WTC11 (cell line): ENCODE data around the gene TMPRSS13. TPM values are rescaled to one million over a fixed set of nuclear protein-coding genes. Genes with fewer than 3 reads are reported as not detected.

Source experiments
- ATAC-seq: fragments of 200-7000 bp; cut with Tn5 transposase; 2 replicates; pipeline ENCODE4 v1.10.0; 2021; ENCODE audit warnings: mild to moderate bottlenecking, moderate library complexity
- CTCF ChIA-PET: fragments of 300-600 bp; sonication (Branson Sonifier 250); formaldehyde crosslinking; loops from one replicate; lab custom pipeline; 2021; ENCODE audit warnings: antibody characterized with exemption; lab: Charles Lee
- POLR2A ChIA-PET: fragments of 350-600 bp; sonication (Branson Sonifier 250); formaldehyde crosslinking; loops from one replicate; lab custom pipeline; 2021; ENCODE audit warnings: antibody characterized with exemption; lab: Charles Lee
- DNase-seq: peaks from one replicate; pipeline ENCODE4 v3.0.0; 2021; ENCODE audit warnings: low spot score
- H3K27ac Mint-ChIP-seq: 2 replicates; pipeline ENCODE4 v1.8.0; 2021; ENCODE audit warnings: mixed read lengths
- H3K27me3 Mint-ChIP-seq: 2 replicates; pipeline ENCODE4 v1.8.0; 2021; ENCODE audit warnings: low read depth, mild to moderate bottlenecking, moderate library complexity, mixed read lengths
- H3K36me3 Mint-ChIP-seq: 2 replicates; pipeline ENCODE4 v1.8.0; 2021; ENCODE audit warnings: mixed read lengths
- H3K4me1 Mint-ChIP-seq: 2 replicates; pipeline ENCODE4 v1.8.0; 2022; ENCODE audit warnings: mixed read lengths
- H3K4me3 Mint-ChIP-seq: 2 replicates; pipeline ENCODE4 v1.8.0; 2021; ENCODE audit warnings: mild to moderate bottlenecking, moderate library complexity, mixed read lengths
- H3K9me3 Mint-ChIP-seq: 2 replicates; pipeline ENCODE4 v1.8.0; 2021; ENCODE audit warnings: mixed read lengths
- CREM ChIP-seq: sonication (generic); formaldehyde crosslinking; IDR thresholded peaks from 2 replicates; pipeline ENCODE4 v1.8.1; 2022; ENCODE audit warnings: mild to moderate bottlenecking, missing genetic modification reagents, moderate library complexity
- EMX1 ChIP-seq: fragments of 250-450 bp; sonication (Bioruptor Pico); IDR thresholded peaks from 2 replicates; pipeline ENCODE4 v1.8.0; 2021; ENCODE audit warnings: mild to moderate bottlenecking
- GABPB1 ChIP-seq: sonication (generic); formaldehyde crosslinking; IDR thresholded peaks from 2 replicates; pipeline ENCODE4 v1.8.1; 2023; ENCODE audit warnings: mild to moderate bottlenecking, missing genetic modification reagents
- GTF2I ChIP-seq: fragments of 250-450 bp; sonication (Bioruptor Pico); conservative IDR thresholded peaks from 2 replicates; pipeline ENCODE4 v1.4.0; 2021; ENCODE audit warnings: mild to moderate bottlenecking
- JAZF1 ChIP-seq: fragments of 250-450 bp; sonication (Bioruptor Pico); IDR thresholded peaks from 2 replicates; pipeline ENCODE4 v1.9.0; 2021; ENCODE audit warnings: moderate library complexity, mild to moderate bottlenecking, inconsistent platforms
- MXD4 ChIP-seq: fragments of 250-450 bp; sonication (Bioruptor Pico); IDR thresholded peaks from 2 replicates; pipeline ENCODE4 v1.8.0; 2021; ENCODE audit warnings: mild to moderate bottlenecking, moderate library complexity, borderline replicate concordance
- NFYB ChIP-seq: sonication (generic); formaldehyde crosslinking; conservative IDR thresholded peaks from 2 replicates; pipeline ENCODE4 v1.8.0; 2022; ENCODE audit warnings: low read depth, missing genetic modification reagents
- RELA ChIP-seq: sonication (generic); formaldehyde crosslinking; IDR thresholded peaks from 2 replicates; pipeline ENCODE4 v1.8.1; 2022; ENCODE audit warnings: missing genetic modification reagents, mild to moderate bottlenecking, borderline replicate concordance
- TEAD1 ChIP-seq: sonication (generic); formaldehyde crosslinking; IDR thresholded peaks from 2 replicates; pipeline ENCODE4 v1.8.0; 2022; ENCODE audit warnings: mild to moderate bottlenecking, missing genetic modification reagents
- TEAD4 ChIP-seq: sonication (generic); formaldehyde crosslinking; IDR thresholded peaks from 2 replicates; pipeline ENCODE4 v1.8.0; 2022; ENCODE audit warnings: mild to moderate bottlenecking, missing genetic modification reagents
- ZNF121 ChIP-seq: sonication (generic); formaldehyde crosslinking; IDR thresholded peaks from 2 replicates; pipeline ENCODE4 v1.8.0; 2023; ENCODE audit warnings: missing genetic modification reagents
- ZNF317 ChIP-seq: sonication (generic); formaldehyde crosslinking; IDR thresholded peaks from 2 replicates; pipeline ENCODE4 v1.8.1; 2023; ENCODE audit warnings: low read depth, mild to moderate bottlenecking, moderate library complexity, missing genetic modification reagents, borderline replicate concordance
- ZNF396 ChIP-seq: fragments of 250-450 bp; sonication (Bioruptor Pico); IDR thresholded peaks from 2 replicates; pipeline ENCODE4 v1.8.0; 2021; ENCODE audit warnings: mild to moderate bottlenecking, moderate library complexity, borderline replicate concordance
- ZNF671 ChIP-seq: fragments of 250-450 bp; sonication (Bioruptor Pico); IDR thresholded peaks from 2 replicates; pipeline ENCODE4 v1.8.0; 2021; ENCODE audit warnings: mild to moderate bottlenecking
- total RNA-seq: library from RNA; stranded (reverse); gene quantifications from 3 replicates; pipeline ENCODE4 v1.2.3, GENCODE V29; 2021
- TF ChIP-seq, protein P1 (sequence below): fragments of 250-450 bp; sonication (Bioruptor Pico); IDR thresholded peaks from 2 replicates; pipeline ENCODE4 v2.1.2; 2022; ENCODE audit warnings: mild to moderate bottlenecking, moderate library complexity
- TF ChIP-seq, protein P2 (sequence below): sonication (generic); formaldehyde crosslinking; conservative IDR thresholded peaks from 2 replicates; pipeline ENCODE4 v1.8.1; 2022; ENCODE audit warnings: mild to moderate bottlenecking, missing genetic modification reagents
- TF ChIP-seq, protein P3 (sequence below): sonication (generic); formaldehyde crosslinking; conservative IDR thresholded peaks from 2 replicates; pipeline ENCODE4 v1.8.1; 2023; ENCODE audit warnings: mild to moderate bottlenecking, low read depth, missing genetic modification reagents, moderate library complexity
- TF ChIP-seq, protein P4 (sequence below): sonication (generic); formaldehyde crosslinking; IDR thresholded peaks from 2 replicates; pipeline ENCODE4 v1.8.0; 2022; ENCODE audit warnings: missing genetic modification reagents
- TF ChIP-seq, protein P5 (sequence below): sonication (generic); formaldehyde crosslinking; IDR thresholded peaks from 2 replicates; pipeline ENCODE4 v1.8.0; 2022; ENCODE audit warnings: mild to moderate bottlenecking, missing genetic modification reagents
- TF ChIP-seq, protein P6 (sequence below): sonication (generic); formaldehyde crosslinking; IDR thresholded peaks from 2 replicates; pipeline ENCODE4 v1.8.1; 2022; ENCODE audit warnings: mild to moderate bottlenecking, moderate library complexity, missing genetic modification reagents
- TF ChIP-seq, protein P7 (sequence below): sonication (generic); formaldehyde crosslinking; IDR thresholded peaks from 2 replicates; pipeline ENCODE4 v1.8.0; 2022; ENCODE audit warnings: mild to moderate bottlenecking, missing genetic modification reagents

Gene TMPRSS13
- total RNA-seq, 1 experiment from 2014 or later, result 0.63 TPM

DNA sequence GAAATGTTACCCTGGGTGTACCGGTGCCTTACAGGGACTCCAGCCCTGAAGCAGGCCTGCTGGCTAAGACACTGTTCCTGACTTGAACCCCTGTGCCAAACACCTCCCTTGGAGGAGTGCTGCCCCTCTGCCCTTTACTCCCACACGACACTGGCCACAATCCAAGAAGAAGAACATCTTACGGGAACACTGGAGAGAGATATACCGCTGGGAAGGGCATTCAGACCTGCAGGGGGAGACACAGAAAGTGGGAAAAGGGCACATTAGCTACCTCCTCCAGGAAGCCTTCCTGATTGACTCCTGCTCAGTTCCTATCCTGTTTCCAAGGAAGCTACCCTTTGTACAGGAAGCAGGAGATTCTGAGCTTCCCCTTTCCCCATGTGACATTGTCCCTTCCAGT lies 18.7 kb downstream of the TMPRSS13 start (continued):
- TF ChIP-seq, protein P1, sequence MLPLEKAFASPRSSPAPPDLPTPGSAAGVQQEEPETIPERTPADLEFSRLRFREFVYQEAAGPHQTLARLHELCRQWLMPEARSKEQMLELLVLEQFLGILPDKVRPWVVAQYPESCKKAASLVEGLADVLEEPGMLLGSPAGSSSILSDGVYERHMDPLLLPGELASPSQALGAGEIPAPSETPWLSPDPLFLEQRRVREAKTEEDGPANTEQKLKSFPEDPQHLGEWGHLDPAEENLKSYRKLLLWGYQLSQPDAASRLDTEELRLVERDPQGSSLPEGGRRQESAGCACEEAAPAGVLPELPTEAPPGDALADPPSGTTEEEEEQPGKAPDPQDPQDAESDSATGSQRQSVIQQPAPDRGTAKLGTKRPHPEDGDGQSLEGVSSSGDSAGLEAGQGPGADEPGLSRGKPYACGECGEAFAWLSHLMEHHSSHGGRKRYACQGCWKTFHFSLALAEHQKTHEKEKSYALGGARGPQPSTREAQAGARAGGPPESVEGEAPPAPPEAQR, result no peak
- TF ChIP-seq, protein P2, sequence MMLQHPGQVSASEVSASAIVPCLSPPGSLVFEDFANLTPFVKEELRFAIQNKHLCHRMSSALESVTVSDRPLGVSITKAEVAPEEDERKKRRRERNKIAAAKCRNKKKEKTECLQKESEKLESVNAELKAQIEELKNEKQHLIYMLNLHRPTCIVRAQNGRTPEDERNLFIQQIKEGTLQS (CRISPR knock-in tag), result no peak
- no peak for TF ChIP-seq ZNF396
- TF ChIP-seq NFYB (CRISPR knock-in tag), result no peak
- no peak for TF ChIP-seq MXD4 (CRISPR knock-in tag)
- no peak for TF ChIP-seq ZNF671 (CRISPR knock-in tag)
- TF ChIP-seq TEAD1 (CRISPR knock-in tag), result no peak
- TF ChIP-seq TEAD4 (CRISPR knock-in tag), result no peak
- TF ChIP-seq, protein P3, sequence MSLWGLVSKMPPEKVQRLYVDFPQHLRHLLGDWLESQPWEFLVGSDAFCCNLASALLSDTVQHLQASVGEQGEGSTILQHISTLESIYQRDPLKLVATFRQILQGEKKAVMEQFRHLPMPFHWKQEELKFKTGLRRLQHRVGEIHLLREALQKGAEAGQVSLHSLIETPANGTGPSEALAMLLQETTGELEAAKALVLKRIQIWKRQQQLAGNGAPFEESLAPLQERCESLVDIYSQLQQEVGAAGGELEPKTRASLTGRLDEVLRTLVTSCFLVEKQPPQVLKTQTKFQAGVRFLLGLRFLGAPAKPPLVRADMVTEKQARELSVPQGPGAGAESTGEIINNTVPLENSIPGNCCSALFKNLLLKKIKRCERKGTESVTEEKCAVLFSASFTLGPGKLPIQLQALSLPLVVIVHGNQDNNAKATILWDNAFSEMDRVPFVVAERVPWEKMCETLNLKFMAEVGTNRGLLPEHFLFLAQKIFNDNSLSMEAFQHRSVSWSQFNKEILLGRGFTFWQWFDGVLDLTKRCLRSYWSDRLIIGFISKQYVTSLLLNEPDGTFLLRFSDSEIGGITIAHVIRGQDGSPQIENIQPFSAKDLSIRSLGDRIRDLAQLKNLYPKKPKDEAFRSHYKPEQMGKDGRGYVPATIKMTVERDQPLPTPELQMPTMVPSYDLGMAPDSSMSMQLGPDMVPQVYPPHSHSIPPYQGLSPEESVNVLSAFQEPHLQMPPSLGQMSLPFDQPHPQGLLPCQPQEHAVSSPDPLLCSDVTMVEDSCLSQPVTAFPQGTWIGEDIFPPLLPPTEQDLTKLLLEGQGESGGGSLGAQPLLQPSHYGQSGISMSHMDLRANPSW, result no peak
- TF ChIP-seq ZNF317 (CRISPR knock-in tag), result no peak

DNA sequence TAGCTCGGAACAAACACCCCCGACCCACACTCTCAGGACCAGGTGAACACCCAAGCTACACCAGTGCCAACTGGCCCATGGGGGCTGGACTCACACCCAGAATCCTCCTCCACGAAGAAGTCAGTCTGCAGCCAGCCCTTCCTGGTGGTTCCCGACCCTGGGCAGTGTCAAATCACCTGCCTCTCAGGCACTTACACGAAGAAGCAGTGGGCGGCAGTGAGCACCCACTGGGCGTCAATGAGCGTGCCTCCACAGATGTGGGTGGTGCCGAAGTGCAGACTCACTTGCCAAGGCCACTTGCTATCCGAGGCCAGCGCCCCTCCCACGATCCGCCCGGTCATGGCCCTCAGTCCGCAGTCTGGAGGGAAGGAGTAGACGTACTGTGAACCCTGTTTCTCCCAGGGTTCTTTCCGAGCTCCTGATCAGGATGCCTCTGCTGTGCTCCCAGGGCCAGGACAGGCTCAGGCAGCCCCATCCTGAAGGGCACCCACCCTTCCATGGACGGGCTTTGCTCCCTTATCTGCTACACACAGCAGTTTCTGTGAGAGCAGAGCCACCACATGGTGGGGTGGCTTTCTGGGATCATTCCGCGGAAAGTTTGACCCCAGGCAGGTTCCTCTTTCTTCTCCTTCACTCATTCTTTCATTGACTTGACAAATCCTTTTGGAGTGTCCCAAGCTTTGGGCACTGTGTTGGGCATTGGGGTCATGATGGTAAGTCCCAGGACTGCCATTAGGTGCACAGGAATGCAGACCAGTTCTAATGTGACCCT lies 19.4 kb downstream of the TMPRSS13 start:
- peaks cover 16% of the 10 kb centered on the region for H3K4me1 Mint-ChIP-seq
- H3K36me3 Mint-ChIP-seq, result no peaks in the 10 kb centered on the region
- no peaks in the 10 kb centered on the region; the same call in 1 of the 2 replicates for H3K27me3 Mint-ChIP-seq
- TF ChIP-seq, protein P4, sequence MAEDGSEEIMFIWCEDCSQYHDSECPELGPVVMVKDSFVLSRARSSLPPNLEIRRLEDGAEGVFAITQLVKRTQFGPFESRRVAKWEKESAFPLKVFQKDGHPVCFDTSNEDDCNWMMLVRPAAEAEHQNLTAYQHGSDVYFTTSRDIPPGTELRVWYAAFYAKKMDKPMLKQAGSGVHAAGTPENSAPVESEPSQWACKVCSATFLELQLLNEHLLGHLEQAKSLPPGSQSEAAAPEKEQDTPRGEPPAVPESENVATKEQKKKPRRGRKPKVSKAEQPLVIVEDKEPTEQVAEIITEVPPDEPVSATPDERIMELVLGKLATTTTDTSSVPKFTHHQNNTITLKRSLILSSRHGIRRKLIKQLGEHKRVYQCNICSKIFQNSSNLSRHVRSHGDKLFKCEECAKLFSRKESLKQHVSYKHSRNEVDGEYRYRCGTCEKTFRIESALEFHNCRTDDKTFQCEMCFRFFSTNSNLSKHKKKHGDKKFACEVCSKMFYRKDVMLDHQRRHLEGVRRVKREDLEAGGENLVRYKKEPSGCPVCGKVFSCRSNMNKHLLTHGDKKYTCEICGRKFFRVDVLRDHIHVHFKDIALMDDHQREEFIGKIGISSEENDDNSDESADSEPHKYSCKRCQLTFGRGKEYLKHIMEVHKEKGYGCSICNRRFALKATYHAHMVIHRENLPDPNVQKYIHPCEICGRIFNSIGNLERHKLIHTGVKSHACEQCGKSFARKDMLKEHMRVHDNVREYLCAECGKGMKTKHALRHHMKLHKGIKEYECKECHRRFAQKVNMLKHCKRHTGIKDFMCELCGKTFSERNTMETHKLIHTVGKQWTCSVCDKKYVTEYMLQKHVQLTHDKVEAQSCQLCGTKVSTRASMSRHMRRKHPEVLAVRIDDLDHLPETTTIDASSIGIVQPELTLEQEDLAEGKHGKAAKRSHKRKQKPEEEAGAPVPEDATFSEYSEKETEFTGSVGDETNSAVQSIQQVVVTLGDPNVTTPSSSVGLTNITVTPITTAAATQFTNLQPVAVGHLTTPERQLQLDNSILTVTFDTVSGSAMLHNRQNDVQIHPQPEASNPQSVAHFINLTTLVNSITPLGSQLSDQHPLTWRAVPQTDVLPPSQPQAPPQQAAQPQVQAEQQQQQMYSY (CRISPR knock-in tag), result no peak
- no peak for TF ChIP-seq ZNF121 (CRISPR knock-in tag)
- H3K4me3 Mint-ChIP-seq, result no peak overlapping the region
- ATAC-seq (no peak), DNase-seq (no peak)
- H3K9me3 Mint-ChIP-seq, result no peaks in the 10 kb centered on the region
- POLR2A ChIA-PET, result no interaction called here
- CTCF ChIA-PET, result interaction anchor here (0.6 to 5.7 kb wide), 14 partner anchors 9 to 509 kb away, joined by 3 to 83 read pairs (median 4); partner anchors contain the start of genes FXYD2 and FXYD6
- no peak overlapping the region for H3K27ac Mint-ChIP-seq

DNA sequence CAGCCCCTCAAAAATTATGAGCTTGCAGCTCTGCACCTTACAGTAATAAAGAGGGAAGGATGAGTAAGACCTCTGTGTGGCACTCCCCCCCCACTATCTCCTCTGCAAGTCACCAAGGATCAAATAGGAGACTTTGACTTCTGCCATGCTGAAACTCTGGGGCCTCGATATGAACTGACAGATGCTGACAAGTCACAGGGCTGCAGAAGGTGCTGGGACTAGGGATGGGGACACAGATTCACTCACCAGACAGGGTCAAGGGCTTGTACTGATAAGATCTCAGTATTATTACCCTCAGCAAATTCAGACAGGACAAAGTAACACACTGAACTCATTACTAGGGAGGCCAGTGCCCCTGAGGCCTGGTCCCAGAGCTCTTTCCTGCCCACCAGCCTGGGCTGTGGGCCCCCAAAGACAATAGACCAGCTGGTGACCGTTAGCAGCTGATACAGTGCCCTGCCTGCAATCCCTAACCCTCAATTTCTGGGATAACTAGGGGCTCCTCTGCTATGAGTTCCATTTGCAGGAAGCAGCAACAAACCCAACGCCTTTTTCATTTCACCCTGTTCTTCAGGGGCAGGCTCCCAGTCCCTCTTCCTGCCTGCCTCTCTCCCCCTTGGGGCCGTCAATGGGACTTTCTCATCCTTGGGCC lies 20.1 kb downstream of the TMPRSS13 start:
- Mint-ChIP-seq H3K27me3 (no peaks in the 10 kb centered on the region; the same call in 1 of the 2 replicates), H3K4me1 (peaks cover 15% of the 10 kb centered on the region), H3K36me3 (no peaks in the 10 kb centered on the region), H3K27ac (no peak overlapping the region), H3K4me3 (no peak overlapping the region), H3K9me3 (no peaks in the 10 kb centered on the region)
- DNase-seq, result no peak
- ChIA-PET CTCF (interaction anchor here (1.0 to 5.7 kb wide), 10 partner anchors 8 to 101 kb away, joined by 3 to 83 read pairs (median 4); partner anchors contain the start of genes FXYD2 and FXYD6), POLR2A (no interaction called here)
- peak; percentile 8; the same call in 1 of the 2 replicates for ATAC-seq
- TF ChIP-seq ZNF121 (CRISPR knock-in tag) (no peak), ZNF317 (CRISPR knock-in tag) (no peak), ZNF396 (no peak), GABPB1 (CRISPR knock-in tag) (no peak), JAZF1 (CRISPR knock-in tag) (no peak), GTF2I (no peak), CREM (no peak), RELA (CRISPR knock-in tag) (no peak), EMX1 (CRISPR knock-in tag) (no peak)
- TF ChIP-seq, protein P5, sequence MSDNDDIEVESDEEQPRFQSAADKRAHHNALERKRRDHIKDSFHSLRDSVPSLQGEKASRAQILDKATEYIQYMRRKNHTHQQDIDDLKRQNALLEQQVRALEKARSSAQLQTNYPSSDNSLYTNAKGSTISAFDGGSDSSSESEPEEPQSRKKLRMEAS (CRISPR knock-in tag), result no peak
- TF ChIP-seq, protein P6, sequence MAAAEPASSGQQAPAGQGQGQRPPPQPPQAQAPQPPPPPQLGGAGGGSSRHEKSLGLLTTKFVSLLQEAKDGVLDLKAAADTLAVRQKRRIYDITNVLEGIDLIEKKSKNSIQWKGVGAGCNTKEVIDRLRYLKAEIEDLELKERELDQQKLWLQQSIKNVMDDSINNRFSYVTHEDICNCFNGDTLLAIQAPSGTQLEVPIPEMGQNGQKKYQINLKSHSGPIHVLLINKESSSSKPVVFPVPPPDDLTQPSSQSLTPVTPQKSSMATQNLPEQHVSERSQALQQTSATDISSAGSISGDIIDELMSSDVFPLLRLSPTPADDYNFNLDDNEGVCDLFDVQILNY (CRISPR knock-in tag), result no peak
- TF ChIP-seq, protein P7, sequence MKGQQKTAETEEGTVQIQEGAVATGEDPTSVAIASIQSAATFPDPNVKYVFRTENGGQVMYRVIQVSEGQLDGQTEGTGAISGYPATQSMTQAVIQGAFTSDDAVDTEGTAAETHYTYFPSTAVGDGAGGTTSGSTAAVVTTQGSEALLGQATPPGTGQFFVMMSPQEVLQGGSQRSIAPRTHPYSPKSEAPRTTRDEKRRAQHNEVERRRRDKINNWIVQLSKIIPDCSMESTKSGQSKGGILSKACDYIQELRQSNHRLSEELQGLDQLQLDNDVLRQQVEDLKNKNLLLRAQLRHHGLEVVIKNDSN, result no peak
